Gastroesophageal sphincter (tissue), 3 donors: ENCODE data around the gene NEK6.

ENCODE experiments used
- EP300 ChIP-seq: sonication (generic); formaldehyde crosslinking; IDR thresholded peaks from one replicate; pipeline ENCODE4 v1.6.1; 2017; ENCODE audit warnings: antibody characterized with exemption, mild to moderate bottlenecking
- POLR2A ChIP-seq, 2 donors: fragments of 450-650 bp; IDR thresholded peaks; one replicate each; pipeline ENCODE4 v1.6.1; 2017; ENCODE audit warnings: antibody characterized with exemption in 2 of 2, mild to moderate bottlenecking in 2 of 2, moderate library complexity in 1 of 2
- POLR2AphosphoS5 ChIP-seq: sonication (generic); formaldehyde crosslinking; IDR thresholded peaks from one replicate; pipeline ENCODE4 v1.6.1; 2017; ENCODE audit warnings: antibody characterized with exemption
- TF ChIP-seq, protein P1 (sequence below), 4 experiments: fragments of 200-600 bp in 2 of 4; fragments of 450-650 bp in 2 of 4; sonication (generic) in 1 of 4; IDR thresholded peaks; one replicate each; pipeline ENCODE4 v1.5.1; 2017 to 2019; ENCODE audit warnings: antibody characterized with exemption in 4 of 4, mild to moderate bottlenecking in 2 of 4, moderate library complexity in 2 of 4

GRCh38 chr9:124231095-124231737, 26.5 kb upstream of the NEK6 start:
- no peak for TF ChIP-seq POLR2A (IDR thresholded peaks at IDR 0.05)
- no peak for TF ChIP-seq POLR2AphosphoS5
- TF ChIP-seq, protein P1, sequence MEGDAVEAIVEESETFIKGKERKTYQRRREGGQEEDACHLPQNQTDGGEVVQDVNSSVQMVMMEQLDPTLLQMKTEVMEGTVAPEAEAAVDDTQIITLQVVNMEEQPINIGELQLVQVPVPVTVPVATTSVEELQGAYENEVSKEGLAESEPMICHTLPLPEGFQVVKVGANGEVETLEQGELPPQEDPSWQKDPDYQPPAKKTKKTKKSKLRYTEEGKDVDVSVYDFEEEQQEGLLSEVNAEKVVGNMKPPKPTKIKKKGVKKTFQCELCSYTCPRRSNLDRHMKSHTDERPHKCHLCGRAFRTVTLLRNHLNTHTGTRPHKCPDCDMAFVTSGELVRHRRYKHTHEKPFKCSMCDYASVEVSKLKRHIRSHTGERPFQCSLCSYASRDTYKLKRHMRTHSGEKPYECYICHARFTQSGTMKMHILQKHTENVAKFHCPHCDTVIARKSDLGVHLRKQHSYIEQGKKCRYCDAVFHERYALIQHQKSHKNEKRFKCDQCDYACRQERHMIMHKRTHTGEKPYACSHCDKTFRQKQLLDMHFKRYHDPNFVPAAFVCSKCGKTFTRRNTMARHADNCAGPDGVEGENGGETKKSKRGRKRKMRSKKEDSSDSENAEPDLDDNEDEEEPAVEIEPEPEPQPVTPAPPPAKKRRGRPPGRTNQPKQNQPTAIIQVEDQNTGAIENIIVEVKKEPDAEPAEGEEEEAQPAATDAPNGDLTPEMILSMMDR (IDR thresholded peaks at IDR 0.05): no peak
- no peak for TF ChIP-seq EP300
